HG02588 (cell line): Measurements from ENCODE around the gene TNK1.
"Not testable (repeated sequence)": the region's sequence is repeated elsewhere in the genome, so short reads cannot be mapped to it uniquely, and the experiment has no call there.

Source experiments
- ATAC-seq: cut with Tn5 transposase; IDR thresholded peaks from one replicate; pipeline ENCODE4 v1.9.1; 2021; ENCODE audit warnings: mild to moderate bottlenecking, moderate library complexity; ENCODE audit not compliant: unreplicated experiment

TNK1 gene

DNA sequence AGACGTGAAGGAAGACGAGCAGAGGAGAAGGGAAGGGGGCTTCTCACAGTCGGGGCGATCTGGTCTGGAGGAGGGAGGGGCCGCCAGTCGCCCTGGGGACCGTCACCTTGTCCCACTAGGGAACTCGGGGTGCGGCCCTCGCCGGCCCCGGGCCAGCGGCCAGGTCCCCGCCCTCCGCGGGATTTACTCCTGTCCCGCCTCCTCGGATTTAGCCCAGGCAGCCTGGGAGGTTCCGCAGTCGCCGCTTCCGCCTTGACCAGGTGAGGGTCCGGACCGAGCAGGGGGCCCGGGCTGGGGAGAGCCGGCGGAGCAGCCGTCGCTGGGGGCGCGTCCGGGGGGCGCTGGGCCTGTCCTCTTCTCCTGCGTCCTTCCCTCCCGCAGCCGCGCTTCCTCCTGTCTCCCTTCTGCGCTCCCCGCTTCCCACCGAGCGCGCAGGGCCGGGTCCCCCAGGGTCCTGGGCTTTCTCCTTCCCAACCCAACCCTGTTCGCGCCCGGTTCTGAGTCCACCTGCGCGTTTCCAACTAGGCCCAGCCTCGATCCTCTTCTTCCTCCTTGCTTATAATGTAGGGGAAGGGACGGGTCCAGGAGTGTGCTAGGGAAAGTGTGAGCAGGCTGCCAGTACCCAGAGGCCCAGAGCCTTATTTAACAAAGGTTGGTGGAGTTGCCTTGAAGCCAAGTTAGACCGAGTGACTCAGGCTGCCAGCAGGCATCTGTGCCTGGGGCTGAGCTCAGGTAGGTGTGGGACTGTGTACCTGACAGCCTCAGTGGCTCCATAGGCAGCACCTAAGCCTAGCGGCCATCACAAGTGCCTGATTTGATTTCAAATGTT, at the start of gene TNK1:
Gene TNK1, plus strand, starts transcription at position 235 of the 829 bp plus-strand sequence. CDS start 1,838 bp downstream, outside the sequence.
- ATAC-seq = no peak

DNA sequence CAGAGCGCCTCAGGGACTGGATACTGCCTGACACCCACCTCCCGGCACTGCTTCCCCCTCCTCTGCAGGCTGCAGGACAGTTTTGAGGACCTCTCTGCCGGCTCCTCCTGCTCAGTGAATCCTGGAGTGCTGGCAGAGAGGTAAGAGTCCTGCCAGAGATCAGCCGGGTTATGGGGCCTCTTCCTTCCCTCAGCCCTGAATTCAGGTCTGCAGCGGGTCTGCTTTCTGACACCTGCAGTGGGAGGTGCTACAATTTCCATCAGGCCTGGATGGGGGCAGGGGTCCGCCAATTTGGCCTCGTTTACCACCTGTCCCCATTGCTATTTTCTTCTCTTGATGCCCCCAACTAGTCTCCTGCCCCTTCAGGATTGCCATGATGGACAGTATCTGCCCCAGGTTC, 48.8 kb upstream of the TNK1 start:
- no peak for ATAC-seq

- not testable (repeated sequence) for ATAC-seq
Measured at GRCh38 chr17:7332600-7333069, 48.3 kb upstream of the TNK1 start.

GRCh38 chr17:7334938-7335538, 45.9 kb upstream of the TNK1 start:
- no peak for ATAC-seq

GRCh38 chr17:7335765-7336164, 45.1 kb upstream of the TNK1 start:
- ATAC-seq = not testable (repeated sequence)

- ATAC-seq = peak; percentile 63
Measured at GRCh38 chr17:7336240-7337175, 44.4 kb upstream of the TNK1 start, which contains the start of gene ACAP1. TSS of gene ACAP1 (plus strand) at chr17:7336529. CDS start at chr17:7336735, 206 bp downstream.

DNA sequence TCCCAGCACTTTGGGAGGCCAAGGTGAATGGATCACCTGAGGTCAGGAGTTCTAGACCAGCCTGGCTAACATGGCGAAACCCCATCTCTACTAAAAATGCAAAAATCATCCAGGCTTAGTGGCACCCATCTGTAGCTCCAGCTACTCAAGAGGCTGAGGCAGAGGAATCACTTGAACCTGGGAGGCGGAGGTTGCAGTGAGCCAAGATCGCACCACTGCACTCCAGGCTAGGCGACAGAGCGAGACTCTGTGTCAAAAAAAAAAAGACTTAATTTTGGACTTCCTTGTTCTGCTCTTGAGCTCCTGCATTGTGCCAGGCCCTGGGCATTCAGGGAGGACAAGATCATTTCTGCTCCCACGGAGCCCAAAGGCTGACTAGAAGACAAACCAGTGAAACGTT, 43.3 kb upstream of the TNK1 start:
- ATAC-seq = not testable (repeated sequence)

DNA sequence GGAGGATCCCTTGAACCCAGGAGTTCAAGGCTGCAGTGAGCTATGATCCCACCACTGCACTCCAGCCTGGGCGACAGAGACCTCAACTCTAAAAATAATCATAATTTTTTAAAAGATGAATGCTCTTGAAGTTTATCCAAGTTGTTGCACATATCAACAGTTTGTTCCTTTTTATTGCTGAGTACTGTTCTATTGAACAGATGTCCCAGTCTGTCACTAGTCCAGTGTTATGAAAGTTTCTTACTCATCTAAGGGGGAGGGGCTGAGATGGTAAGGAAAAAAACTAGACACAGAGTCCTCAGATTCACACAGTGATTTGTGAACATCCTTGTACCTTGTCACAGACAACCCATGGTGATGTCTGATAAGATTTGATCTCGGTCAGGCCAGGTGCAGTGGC, 40.7 kb upstream of the TNK1 start:
- no peak for ATAC-seq

DNA sequence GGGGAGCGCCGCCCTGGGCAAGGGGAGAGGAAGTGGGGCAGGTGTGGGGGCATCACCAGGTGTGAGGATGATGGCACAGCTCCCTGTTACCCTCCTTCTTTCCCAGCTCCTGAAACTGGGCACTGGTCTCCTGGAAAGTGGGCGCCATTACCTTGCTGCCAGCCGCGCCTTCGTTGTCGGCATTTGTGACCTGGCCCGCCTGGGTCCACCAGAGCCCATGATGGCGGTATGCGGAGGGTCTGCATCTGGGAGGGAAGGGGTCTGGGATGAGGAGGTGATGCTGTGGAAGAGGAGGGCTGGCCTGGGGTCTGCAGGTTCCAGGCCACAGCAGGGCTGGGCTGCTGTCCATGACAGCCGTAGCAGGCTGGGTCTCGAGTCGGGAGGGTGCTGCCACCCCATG, 39.0 kb upstream of the TNK1 start:
- ATAC-seq = no peak

DNA sequence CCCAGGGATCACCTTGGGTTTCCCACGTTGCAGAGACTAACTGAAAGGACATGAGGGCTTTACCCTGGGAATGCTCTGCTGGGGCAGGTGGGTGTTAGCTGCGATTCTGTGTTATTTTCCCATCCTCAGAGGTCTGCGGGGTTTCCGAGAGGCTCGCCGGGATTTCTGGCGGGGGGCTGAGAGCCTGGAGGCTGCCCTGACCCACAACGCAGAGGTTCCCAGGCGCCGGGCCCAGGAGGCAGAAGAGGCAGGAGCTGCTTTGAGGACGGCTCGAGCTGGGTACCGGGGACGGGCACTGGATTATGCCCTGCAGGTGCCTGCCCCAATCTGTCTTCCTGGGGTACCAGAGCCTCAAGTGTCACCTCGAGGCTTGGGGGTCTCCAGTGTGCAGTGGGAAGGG, 37.6 kb upstream of the TNK1 start:
- ATAC-seq = no peak

GRCh38 chr17:7346761-7347614, 33.9 kb upstream of the TNK1 start:
- ATAC-seq = no peak

GRCh38 chr17:7347630-7348477, 33.0 kb upstream of the TNK1 start:
- ATAC-seq = no peak

DNA sequence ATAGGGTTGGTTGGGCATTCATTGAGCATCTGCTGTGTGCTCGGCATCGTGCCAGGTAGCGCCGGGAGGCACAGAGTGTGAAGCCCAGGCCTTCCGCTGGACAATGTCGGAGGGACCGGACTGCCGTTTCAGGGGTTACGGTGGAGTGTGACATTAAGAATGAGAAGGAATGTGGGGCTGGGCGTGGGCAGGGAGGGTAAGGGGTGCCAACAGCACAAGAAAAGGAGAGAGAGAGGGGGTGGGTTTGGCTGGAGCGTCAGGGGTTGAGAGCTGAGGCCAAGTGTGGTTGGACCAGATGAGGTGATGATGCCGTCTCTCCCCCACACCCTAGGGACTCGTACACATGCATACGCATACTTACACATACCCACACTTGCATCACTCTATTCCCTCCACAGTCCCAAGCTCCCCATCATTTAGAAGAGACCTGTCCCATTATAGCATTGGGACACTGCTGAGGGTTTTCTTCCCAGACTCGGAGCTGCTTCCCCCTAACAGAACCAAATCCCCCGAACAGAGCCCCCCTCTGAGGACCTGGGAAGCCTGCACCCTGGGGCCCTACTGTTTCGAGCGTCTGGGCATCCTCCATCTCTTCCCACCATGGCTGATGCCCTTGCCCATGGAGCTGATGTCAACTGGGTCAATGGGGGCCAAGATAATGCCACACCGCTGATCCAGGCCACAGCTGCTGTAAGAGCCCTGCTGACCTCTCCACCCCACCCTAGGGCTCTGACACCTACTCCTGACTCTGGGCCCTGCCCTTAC, 32.2 kb upstream of the TNK1 start:
- ATAC-seq = no peak

GRCh38 chr17:7351665-7352502, 29.0 kb upstream of the TNK1 start, which contains the start of gene KCTD11:
TSS of gene KCTD11 (plus strand) at chr17:7352162.
- ATAC-seq = peak; percentile 70

GRCh38 chr17:7352503-7352889, 28.4 kb upstream of the TNK1 start:
- no peak for ATAC-seq

- ATAC-seq = no peak
Measured at GRCh38 chr17:7352910-7353635, 27.8 kb upstream of the TNK1 start.
